ENCODE results near the gene NUBP2. TPM values are rescaled to one million over a fixed set of nuclear protein-coding genes. Genes with fewer than 3 reads are reported as not detected.
A peak's percentile ranks its signal among the peaks of the same experiment; 100 is the strongest.

Gene NUBP2
- polyA plus RNA-seq, 1 of the 3 experiments (the other 2 are of a cell fraction), result 73.2 TPM

- H3K27me3 ChIP-seq (ENCODE audit: insufficient read depth), result no peaks in the 10 kb centered on the region
- H3K79me2 ChIP-seq (ENCODE audit: insufficient read depth), result peaks cover 31% of the 10 kb centered on the region
- peaks cover 11% of the 10 kb centered on the region for H3F3A ChIP-seq (replicated peaks; ENCODE audit: insufficient read depth)
- H3K4me2 ChIP-seq, result peak within 1 kb of the TSS; percentile 95
- peaks cover 6 to 41% of the 10 kb centered on the region in 2 experiments for H3K36me3 ChIP-seq (replicated peaks in 1 of 2; ENCODE audit: control insufficient read depth in 1 of 2, insufficient read depth in 2 of 2, low read length in 1 of 2)
- no peaks in the 10 kb centered on the region for H3K9me2 ChIP-seq
- ChIA-PET POLR2A (interaction anchor here (0.6 to 3.8 kb wide), 5 partner anchors 10 to 382 kb away, joined by 3 to 24 read pairs (median 5); partner anchors contain the start of genes JPT2, MAPK8IP3, NUBP2 and SPSB3), CTCF (interaction anchor here (0.6 to 4.4 kb wide), 9 partner anchors 9 to 410 kb away, joined by 3 to 40 read pairs (median 3); partner anchors contain the start of genes FAHD1, HAGH, MAPK8IP3 and NUBP2)
- H3K4me3 ChIP-seq (ENCODE audit: low read depth in 2 of 2, low read length in 1 of 2), result peak within 1 kb of the TSS; percentile 90 to 91
- 2% methylated on average over 33 of the region's 53 CpGs for WGBS (ENCODE audit: low lambda C conversion rate)
- H3K9ac ChIP-seq, result peak within 1 kb of the TSS; percentile 93
- no peaks in the 10 kb centered on the region for H3K9me3 ChIP-seq
- H2AFZ ChIP-seq (ENCODE audit: low read depth), result no peak within 1 kb of the TSS
- TF ChIP-seq SIN3A (IDR thresholded peaks at IDR 0.05; ENCODE audit: borderline replicate concordance, low read depth, low read length), result no peak
- TF ChIP-seq FOSL2 (IDR thresholded peaks at IDR 0.05; ENCODE audit: borderline replicate concordance, low read depth), result no peak
- no peak for TF ChIP-seq RFX5 (IDR thresholded peaks at IDR 0.05; ENCODE audit: low read length)
- TF ChIP-seq, protein P1, sequence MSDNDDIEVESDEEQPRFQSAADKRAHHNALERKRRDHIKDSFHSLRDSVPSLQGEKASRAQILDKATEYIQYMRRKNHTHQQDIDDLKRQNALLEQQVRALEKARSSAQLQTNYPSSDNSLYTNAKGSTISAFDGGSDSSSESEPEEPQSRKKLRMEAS (IDR thresholded peaks at IDR 0.05; ENCODE audit: low read depth), result 0 out of 2 replicates have a peak, but pooled peaks have one; percentile 18
- no peak for TF ChIP-seq YY1 (IDR thresholded peaks at IDR 0.05; ENCODE audit: low read depth)
- no peak for TF ChIP-seq SMC3 (IDR thresholded peaks at IDR 0.05; ENCODE audit: low read depth, low read length)
- peaks cover 0 to 32% of the 10 kb centered on the region in 2 experiments; a peak in 2 of 4 replicates for H3K4me1 ChIP-seq (ENCODE audit: control insufficient read depth in 1 of 2, insufficient read depth in 2 of 2, low read depth in 1 of 2, low read length in 1 of 2)
- H3K27ac ChIP-seq (ENCODE audit: low read depth in 2 of 2, low read length in 1 of 2), result peak within 1 kb of the TSS; percentile 78 to 92
- peak; percentile 52 for DNase-seq
- H4K20me1 ChIP-seq (ENCODE audit: insufficient read depth), result 0 out of 2 replicates have a peak, but pooled peaks cover 11% of the 10 kb centered on the region
These were observed 10.3 kb upstream of the NUBP2 start, which contains the start of gene EME2 for GRCh38 chr16:1772362-1772907. Gene EME2, plus strand, starts transcription at chr16:1772810. Its CDS starts 418 bp downstream, at chr16:1773228.

DNA sequence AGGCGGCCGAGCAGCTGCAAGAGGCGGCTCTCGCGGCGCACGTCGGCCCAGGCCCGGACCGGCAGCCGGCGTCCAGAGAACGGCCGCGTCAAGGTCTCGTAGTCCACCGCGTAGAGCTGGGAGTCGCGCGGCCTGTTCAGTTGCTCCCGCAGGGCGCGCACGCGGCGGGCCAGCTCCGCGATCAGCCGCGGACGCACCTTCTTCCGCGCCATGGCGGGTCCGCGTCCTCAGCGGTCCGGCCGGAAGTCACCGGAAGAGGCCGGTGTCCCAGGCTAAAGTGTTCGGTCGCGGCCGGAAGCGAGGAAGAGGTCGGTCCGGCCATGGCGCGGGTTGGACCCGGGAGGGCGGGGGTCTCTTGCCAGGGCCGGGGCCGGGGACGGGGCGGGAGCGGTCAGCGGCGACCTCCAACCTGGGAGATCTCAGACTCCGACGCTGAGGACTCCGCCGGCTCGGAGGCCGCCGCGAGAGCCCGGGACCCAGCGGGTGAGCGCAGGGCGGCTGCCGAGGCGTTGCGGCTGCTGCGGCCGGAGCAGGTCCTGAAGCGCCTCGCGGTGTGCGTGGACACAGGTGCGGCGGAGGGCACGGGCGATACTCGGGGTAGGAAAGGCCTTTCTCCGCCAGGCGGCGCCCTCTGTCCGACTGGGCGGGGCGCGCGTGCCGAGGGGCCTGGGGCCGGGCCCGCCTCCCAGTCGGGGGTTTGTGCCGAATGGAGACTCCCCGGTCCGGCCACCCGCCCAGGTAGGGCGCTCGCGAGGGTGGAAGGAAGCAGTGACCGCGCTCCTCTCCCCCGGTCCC, 9.7 kb upstream of the NUBP2 start, which contains the start of gene MRPS34:
TSS of gene MRPS34 (minus strand) at position 227 of the 795 bp plus-strand sequence. CDS start at position 212, 15 bp downstream.
- peak within 1 kb of the TSS; percentile 78 to 92 for H3K27ac ChIP-seq (ENCODE audit: low read depth in 2 of 2, low read length in 1 of 2)
- H3K79me2 ChIP-seq (ENCODE audit: insufficient read depth), result peaks cover 31% of the 10 kb centered on the region
- no peaks in the 10 kb centered on the region for H3K9me2 ChIP-seq
- no peak within 1 kb of the TSS for H2AFZ ChIP-seq (ENCODE audit: low read depth)
- peaks cover 6 to 41% of the 10 kb centered on the region in 2 experiments for H3K36me3 ChIP-seq (replicated peaks in 1 of 2; ENCODE audit: control insufficient read depth in 1 of 2, insufficient read depth in 2 of 2, low read length in 1 of 2)
- peak within 1 kb of the TSS; percentile 90 to 91 for H3K4me3 ChIP-seq (ENCODE audit: low read depth in 2 of 2, low read length in 1 of 2)
- no peaks in the 10 kb centered on the region for H3K9me3 ChIP-seq
- POLR2A ChIA-PET, result interaction anchor here (0.6 to 3.8 kb wide), 6 partner anchors 9 to 382 kb away, joined by 3 to 24 read pairs (median 4); partner anchors contain the start of genes JPT2, MAPK8IP3, NUBP2 and SPSB3
- peak; percentile 93 for DNase-seq
- H3F3A ChIP-seq (replicated peaks; ENCODE audit: insufficient read depth), result peaks cover 11% of the 10 kb centered on the region
- H3K4me2 ChIP-seq, result peak within 1 kb of the TSS; percentile 95
- CTCF ChIA-PET, result interaction anchor here (0.6 to 4.4 kb wide), 11 partner anchors 10 to 410 kb away, joined by 3 to 40 read pairs (median 3); partner anchors contain the start of genes FAHD1, HAGH, MAPK8IP3 and NUBP2
- H4K20me1 ChIP-seq (ENCODE audit: insufficient read depth), result peaks cover 11% of the 10 kb centered on the region; the same call in 1 of the 2 replicates
- WGBS (ENCODE audit: low lambda C conversion rate), result 0% methylated on average over 20 of the region's 108 CpGs
- peak within 1 kb of the TSS; percentile 93 for H3K9ac ChIP-seq
- peaks cover 0 to 32% of the 10 kb centered on the region in 2 experiments; a peak in 2 of 4 replicates for H3K4me1 ChIP-seq (ENCODE audit: control insufficient read depth in 1 of 2, insufficient read depth in 2 of 2, low read depth in 1 of 2, low read length in 1 of 2)
- H3K27me3 ChIP-seq (ENCODE audit: insufficient read depth), result no peaks in the 10 kb centered on the region
- TF ChIP-seq FOSL2 (IDR thresholded peaks at IDR 0.05; ENCODE audit: borderline replicate concordance, low read depth), result no peak
- no peak for TF ChIP-seq ZBTB33 (IDR thresholded peaks at IDR 0.05; ENCODE audit: borderline replicate concordance, low read depth)
- TF ChIP-seq, protein P1 (IDR thresholded peaks at IDR 0.05; ENCODE audit: low read depth), result peak; percentile 44
- peak; percentile 95 for TF ChIP-seq TAF1 (IDR thresholded peaks at IDR 0.05; ENCODE audit: borderline replicate concordance, low read depth, low read length)
- TF ChIP-seq ELF1 (IDR thresholded peaks at IDR 0.05), result peak; percentile 87
- peak; percentile 83; the same call in 1 of the 2 replicates for TF ChIP-seq SIN3A (IDR thresholded peaks at IDR 0.05; ENCODE audit: borderline replicate concordance, low read depth, low read length)
- peak; percentile 19; the same call in 1 of the 2 replicates for TF ChIP-seq SMC3 (IDR thresholded peaks at IDR 0.05; ENCODE audit: low read depth, low read length)
- no peak for TF ChIP-seq CHD2 (IDR thresholded peaks at IDR 0.05; ENCODE audit: low read length, partially characterized antibody)
- TF ChIP-seq POLR2AphosphoS5 (IDR thresholded peaks at IDR 0.05; ENCODE audit: low read depth, low read length), result peak; percentile 74
- TF ChIP-seq, protein P2, sequence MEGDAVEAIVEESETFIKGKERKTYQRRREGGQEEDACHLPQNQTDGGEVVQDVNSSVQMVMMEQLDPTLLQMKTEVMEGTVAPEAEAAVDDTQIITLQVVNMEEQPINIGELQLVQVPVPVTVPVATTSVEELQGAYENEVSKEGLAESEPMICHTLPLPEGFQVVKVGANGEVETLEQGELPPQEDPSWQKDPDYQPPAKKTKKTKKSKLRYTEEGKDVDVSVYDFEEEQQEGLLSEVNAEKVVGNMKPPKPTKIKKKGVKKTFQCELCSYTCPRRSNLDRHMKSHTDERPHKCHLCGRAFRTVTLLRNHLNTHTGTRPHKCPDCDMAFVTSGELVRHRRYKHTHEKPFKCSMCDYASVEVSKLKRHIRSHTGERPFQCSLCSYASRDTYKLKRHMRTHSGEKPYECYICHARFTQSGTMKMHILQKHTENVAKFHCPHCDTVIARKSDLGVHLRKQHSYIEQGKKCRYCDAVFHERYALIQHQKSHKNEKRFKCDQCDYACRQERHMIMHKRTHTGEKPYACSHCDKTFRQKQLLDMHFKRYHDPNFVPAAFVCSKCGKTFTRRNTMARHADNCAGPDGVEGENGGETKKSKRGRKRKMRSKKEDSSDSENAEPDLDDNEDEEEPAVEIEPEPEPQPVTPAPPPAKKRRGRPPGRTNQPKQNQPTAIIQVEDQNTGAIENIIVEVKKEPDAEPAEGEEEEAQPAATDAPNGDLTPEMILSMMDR (IDR thresholded peaks at IDR 0.05), result peak; percentile 74
- TF ChIP-seq RAD21 (IDR thresholded peaks at IDR 0.05; ENCODE audit: low read length), result peak; percentile 29; the same call in 1 of the 2 replicates
- peak; percentile 89 for TF ChIP-seq YY1 (IDR thresholded peaks at IDR 0.05; ENCODE audit: low read depth)

All from SK-N-SH (cell line).